ENCODE measurements around the gene GAS6. TPM values are rescaled to one million over a fixed set of nuclear protein-coding genes. Genes with fewer than 3 reads are reported as not detected.

The GAS6 gene
- total RNA-seq, 1 experiment from 2014 or later: 49.4 TPM

- Histone ChIP-seq H3K27me3 (ENCODE audit: insufficient read depth, low read length) (no peaks in the 10 kb centered on the region), H3K4me1 (ENCODE audit: control insufficient read depth in 1 of 2, insufficient read depth in 2 of 2, low read length in 2 of 2) (peaks cover 13 to 25% of the 10 kb centered on the region in 2 experiments), H3K9me3 (ENCODE audit: control insufficient read depth in 1 of 2, insufficient read depth in 1 of 2, low read depth in 1 of 2, low read length in 2 of 2) (no peaks in the 10 kb centered on the region), H2AFZ (ENCODE audit: low read depth, low read length, poor library complexity, severe bottlenecking) (no peak overlapping the region), H3K4me2 (ENCODE audit: low read length) (peak overlapping the region; percentile 53; the same call in 1 of the 2 replicates), H3K27ac (ENCODE audit: low read depth, low read length) (no peak overlapping the region), H3K9me2 (ENCODE audit: insufficient read depth) (no peaks in the 10 kb centered on the region), H3K36me3 (ENCODE audit: control insufficient read depth in 1 of 2, insufficient read depth in 2 of 2, low read length in 2 of 2) (peaks cover 0 to 12% of the 10 kb centered on the region in 2 experiments; a peak in 2 of 4 replicates), H4K20me1 (ENCODE audit: insufficient read depth) (no peaks in the 10 kb centered on the region), H3K79me2 (ENCODE audit: insufficient read depth, low read length) (peaks cover 85% of the 10 kb centered on the region), H3K9ac (ENCODE audit: low read length) (no peak overlapping the region), H3K4me3 (replicated peaks in 1 of 2; ENCODE audit: low read depth in 1 of 2, low read length in 2 of 2) (no peak overlapping the region)
- DNase-seq (ENCODE audit: low read depth, low spot score) (no peak), ATAC-seq (no peak)
- TF ChIP-seq REST (IDR thresholded peaks at IDR 0.05; ENCODE audit: low read depth) (no peak), EGR1 (IDR thresholded peaks at IDR 0.05; ENCODE audit: low read depth) (no peak), SRF (IDR thresholded peaks at IDR 0.05; ENCODE audit: low read depth) (no peak), SIN3A (IDR thresholded peaks at IDR 0.05; ENCODE audit: low read depth) (no peak), ZFX (IDR thresholded peaks at IDR 0.05) (no peak), ATF3 (IDR thresholded peaks at IDR 0.05) (no peak), RAD21 (IDR thresholded peaks at IDR 0.05; ENCODE audit: low read depth) (no peak), SP1 (IDR thresholded peaks at IDR 0.05; ENCODE audit: low read depth) (no peak), MAX (IDR thresholded peaks at IDR 0.05) (no peak), TCF7L2 (IDR thresholded peaks at IDR 0.05; ENCODE audit: borderline replicate concordance, extremely low read depth, insufficient read depth, insufficient read length) (no peak), YY1 (IDR thresholded peaks at IDR 0.05; ENCODE audit: extremely low read depth, insufficient replicate concordance, low read depth, low read length) (no peak), JUND (IDR thresholded peaks at IDR 0.05) (no peak), EZH2 (IDR thresholded peaks at IDR 0.05) (no peak)
- intact Hi-C loops (cut with micrococcal nuclease): no loop called here
- CTCF ChIA-PET: no interaction called here
- POLR2A ChIA-PET: interaction anchor here (0.6 kb wide), 1 partner anchor 543 kb away, joined by 3 read pairs; no protein-coding TSS in a partner anchor
- BruUV-seq (replicated peaks): no TSS peak
- RAD21 ChIA-PET (ENCODE audit: low non-redundant PET in 1 of 2, low total read pairs in 2 of 2, uncharacterized antibody in 2 of 2, unreplicated experiment in 2 of 2): no interaction called here
These were observed 13.7 kb downstream of the GAS6 start for GRCh38 chr13:113849981-113850721.

All from HCT116 (cell line).